ENCODE data around the gene AFDN.
A peak's percentile ranks its signal among the peaks of the same experiment; 100 is the strongest.

AFDN gene

GRCh38 chr6:167787896-167788562 lies 38.7 kb upstream of the AFDN start:
- H3K27me3 ChIP-seq (ENCODE audit: control insufficient read depth, insufficient read depth, low read length), result no peaks in the 10 kb centered on the region
- H3K36me3 ChIP-seq (ENCODE audit: insufficient read depth, low read length), result no peaks in the 10 kb centered on the region
- H3K4me3 ChIP-seq (ENCODE audit: low read length), result no peak overlapping the region
- no peak overlapping the region for H3K9ac ChIP-seq (ENCODE audit: low read depth, low read length)
- no peak overlapping the region for H3K4me2 ChIP-seq (ENCODE audit: low read length)
- H3K9me3 ChIP-seq (replicated peaks; ENCODE audit: low read length), result no peaks in the 10 kb centered on the region
- no peaks in the 10 kb centered on the region for H3K4me1 ChIP-seq (ENCODE audit: control insufficient read depth, insufficient read depth, low read length)

- no peaks in the 10 kb centered on the region for H3K9me3 ChIP-seq (replicated peaks; ENCODE audit: low read length)
- no peaks in the 10 kb centered on the region for H3K27me3 ChIP-seq (ENCODE audit: control insufficient read depth, insufficient read depth, low read length)
- no peak overlapping the region for H3K4me3 ChIP-seq (ENCODE audit: low read length)
- H3K4me1 ChIP-seq (ENCODE audit: control insufficient read depth, insufficient read depth, low read length), result no peaks in the 10 kb centered on the region
- H3K4me2 ChIP-seq (ENCODE audit: low read length), result no peak overlapping the region
- no peak overlapping the region for H3K9ac ChIP-seq (ENCODE audit: low read depth, low read length)
- no peaks in the 10 kb centered on the region for H3K36me3 ChIP-seq (ENCODE audit: insufficient read depth, low read length)
Observed at GRCh38 chr6:167788563-167788903, 38.2 kb upstream of the AFDN start.

DNA sequence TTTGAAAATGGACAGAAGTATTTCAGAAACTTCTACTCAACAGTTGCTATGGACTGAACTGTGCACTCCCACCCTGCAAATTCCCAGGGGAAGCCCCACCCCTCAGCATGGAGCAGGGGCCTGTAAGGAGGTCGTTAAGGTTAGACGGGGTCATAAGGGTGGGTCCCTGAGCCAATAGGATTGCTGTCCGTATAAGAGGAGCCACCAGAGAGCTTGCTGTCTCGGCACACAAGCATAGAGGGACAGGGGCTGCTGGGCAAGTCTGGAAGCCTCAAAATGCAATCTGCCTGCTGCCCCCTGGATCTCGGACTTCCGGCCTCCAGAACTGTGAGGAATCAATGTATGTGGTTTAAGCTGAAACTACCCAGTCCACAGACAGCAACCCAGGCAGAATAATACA lies 37.4 kb upstream of the AFDN start:
- H3K27me3 ChIP-seq (ENCODE audit: control insufficient read depth, insufficient read depth, low read length), result peaks cover 4% of the 10 kb centered on the region
- H3K4me1 ChIP-seq (ENCODE audit: control insufficient read depth, insufficient read depth, low read length), result no peaks in the 10 kb centered on the region
- no peak overlapping the region for H3K9ac ChIP-seq (ENCODE audit: low read depth, low read length)
- H3K36me3 ChIP-seq (ENCODE audit: insufficient read depth, low read length), result no peaks in the 10 kb centered on the region
- no peak overlapping the region for H3K4me3 ChIP-seq (ENCODE audit: low read length)
- no peak overlapping the region for H3K4me2 ChIP-seq (ENCODE audit: low read length)
- H3K9me3 ChIP-seq (replicated peaks; ENCODE audit: low read length), result no peaks in the 10 kb centered on the region

DNA sequence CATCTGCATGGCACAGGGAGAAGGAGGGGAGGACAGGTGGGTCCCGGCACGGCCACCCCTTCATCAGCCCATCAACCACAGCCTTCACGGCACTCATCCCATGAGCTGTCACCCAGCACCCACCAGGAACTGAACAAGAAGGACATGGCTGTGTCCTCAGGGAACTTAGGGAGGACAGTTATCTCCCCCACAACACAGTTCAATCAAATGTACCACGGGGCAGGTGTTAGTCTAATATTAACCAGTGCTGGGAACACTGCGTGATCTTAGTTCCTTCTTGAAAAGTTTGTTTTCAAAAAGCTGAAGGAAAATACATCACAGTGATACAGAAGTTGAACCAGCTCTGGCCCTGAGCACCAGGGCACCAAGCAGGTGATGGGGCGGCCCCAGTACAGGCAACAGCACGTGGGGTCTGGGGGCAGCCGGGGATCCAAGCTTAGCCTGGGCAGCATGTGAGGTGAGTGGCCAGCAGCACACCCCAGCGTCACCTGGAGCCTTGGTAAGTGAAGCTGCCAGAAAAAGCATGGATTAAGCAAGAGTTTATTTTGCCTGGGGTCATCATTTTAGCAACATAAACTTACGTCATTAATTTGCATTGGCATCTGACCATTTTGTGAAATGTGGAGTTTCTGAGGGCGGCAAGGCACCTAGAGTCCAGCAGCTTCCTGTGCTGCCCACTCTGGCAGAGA lies 35.5 kb upstream of the AFDN start:
- Histone ChIP-seq H3K4me3 (ENCODE audit: low read length) (no peak overlapping the region), H3K27me3 (ENCODE audit: control insufficient read depth, insufficient read depth, low read length) (peaks cover 21% of the 10 kb centered on the region), H3K4me2 (ENCODE audit: low read length) (no peak overlapping the region), H3K4me1 (ENCODE audit: control insufficient read depth, insufficient read depth, low read length) (peaks cover 2% of the 10 kb centered on the region), H3K36me3 (ENCODE audit: insufficient read depth, low read length) (no peaks in the 10 kb centered on the region), H3K9me3 (replicated peaks; ENCODE audit: low read length) (no peaks in the 10 kb centered on the region), H3K9ac (ENCODE audit: low read depth, low read length) (no peak overlapping the region)

DNA sequence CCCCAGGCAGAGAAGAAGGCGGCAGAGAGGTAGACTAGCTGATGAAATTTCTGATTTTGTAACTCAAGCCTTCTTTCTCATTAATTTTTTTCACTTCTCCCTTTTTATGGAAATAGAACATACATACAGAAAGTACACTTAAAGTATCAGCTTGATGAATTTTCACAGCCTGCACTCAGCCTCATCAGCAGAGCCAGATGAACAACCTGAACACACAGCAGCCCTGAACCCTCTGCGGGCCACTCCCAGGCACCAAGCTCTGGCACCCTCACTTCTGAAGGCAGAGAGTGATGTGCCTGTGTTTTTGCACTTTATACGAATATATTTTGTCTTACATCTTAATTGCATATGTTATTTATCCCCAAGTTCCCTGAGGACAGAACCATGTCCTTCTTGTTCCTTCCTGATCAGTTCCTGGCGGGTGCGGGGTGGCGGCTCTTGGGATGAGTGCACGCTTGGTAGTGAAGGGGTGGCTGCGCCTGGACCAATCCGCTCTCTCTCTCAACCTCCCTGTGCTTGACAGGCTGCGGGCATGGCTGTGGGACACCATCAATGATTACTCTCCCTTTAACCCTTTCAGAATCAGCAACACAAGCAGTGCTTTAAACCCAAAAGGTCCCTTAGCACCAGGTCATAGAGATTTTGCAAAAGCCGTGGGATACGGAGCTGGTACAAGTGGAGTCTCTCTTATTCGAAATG lies 34.8 kb upstream of the AFDN start:
- Histone ChIP-seq H3K4me3 (ENCODE audit: low read length) (no peak overlapping the region), H3K9me3 (replicated peaks; ENCODE audit: low read length) (no peaks in the 10 kb centered on the region), H3K27me3 (ENCODE audit: control insufficient read depth, insufficient read depth, low read length) (peaks cover 28% of the 10 kb centered on the region), H3K9ac (ENCODE audit: low read depth, low read length) (no peak overlapping the region), H3K36me3 (ENCODE audit: insufficient read depth, low read length) (no peaks in the 10 kb centered on the region), H3K4me1 (ENCODE audit: control insufficient read depth, insufficient read depth, low read length) (peaks cover 6% of the 10 kb centered on the region), H3K4me2 (ENCODE audit: low read length) (no peak overlapping the region)

DNA sequence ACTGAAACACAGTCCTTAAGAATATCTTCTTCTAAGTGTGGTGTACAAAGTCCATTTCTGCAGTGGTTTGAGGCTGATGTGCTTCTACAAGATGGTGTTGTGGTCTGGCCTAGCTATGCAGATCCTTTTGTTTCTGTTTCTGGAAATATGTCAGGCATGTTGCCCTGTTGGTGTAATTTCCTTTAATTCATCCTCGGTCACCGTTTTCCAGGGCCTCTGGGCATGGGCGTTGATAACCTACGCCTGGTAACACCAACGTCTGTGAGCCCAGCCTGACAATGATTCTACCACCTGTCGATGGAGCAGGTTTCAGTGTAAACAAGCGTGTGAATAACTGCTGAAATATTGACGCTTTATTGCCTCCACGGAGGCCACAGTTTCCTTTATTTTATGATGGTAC lies 33.3 kb upstream of the AFDN start:
- Histone ChIP-seq H3K27me3 (ENCODE audit: control insufficient read depth, insufficient read depth, low read length) (peaks cover 34% of the 10 kb centered on the region), H3K4me1 (ENCODE audit: control insufficient read depth, insufficient read depth, low read length) (peaks cover 6% of the 10 kb centered on the region), H3K9ac (ENCODE audit: low read depth, low read length) (no peak overlapping the region), H3K36me3 (ENCODE audit: insufficient read depth, low read length) (no peaks in the 10 kb centered on the region), H3K4me3 (ENCODE audit: low read length) (no peak overlapping the region), H3K4me2 (ENCODE audit: low read length) (no peak overlapping the region), H3K9me3 (replicated peaks; ENCODE audit: low read length) (no peaks in the 10 kb centered on the region)

- peaks cover 6% of the 10 kb centered on the region for H3K4me1 ChIP-seq (ENCODE audit: control insufficient read depth, insufficient read depth, low read length)
- H3K4me3 ChIP-seq (ENCODE audit: low read length), result no peak overlapping the region
- H3K36me3 ChIP-seq (ENCODE audit: insufficient read depth, low read length), result no peaks in the 10 kb centered on the region
- no peak overlapping the region for H3K9ac ChIP-seq (ENCODE audit: low read depth, low read length)
- peaks cover 34% of the 10 kb centered on the region for H3K27me3 ChIP-seq (ENCODE audit: control insufficient read depth, insufficient read depth, low read length)
- no peaks in the 10 kb centered on the region for H3K9me3 ChIP-seq (replicated peaks; ENCODE audit: low read length)
- H3K4me2 ChIP-seq (ENCODE audit: low read length), result no peak overlapping the region
Observed at GRCh38 chr6:167794161-167795157, 32.3 kb upstream of the AFDN start.

- H3K27me3 ChIP-seq (ENCODE audit: control insufficient read depth, insufficient read depth, low read length), result peaks cover 34% of the 10 kb centered on the region
Observed at GRCh38 chr6:167795321-167795811, 31.3 kb upstream of the AFDN start.

DNA sequence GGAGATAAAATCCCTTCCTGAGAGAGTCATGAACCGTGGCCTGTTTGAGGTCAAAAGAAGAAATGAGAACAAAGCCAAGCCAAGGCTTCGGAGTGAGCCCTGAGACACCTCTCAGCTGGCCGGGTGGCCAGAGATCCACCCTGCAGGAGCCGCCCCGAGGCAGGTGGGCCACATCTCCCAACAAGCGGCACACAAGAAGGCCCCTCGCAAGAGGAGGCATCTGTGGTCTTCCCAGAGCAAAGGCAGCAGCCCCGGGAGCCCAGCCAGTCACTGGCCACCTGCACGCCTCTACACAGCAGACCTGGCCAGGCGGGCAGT lies 30.9 kb upstream of the AFDN start:
- Histone ChIP-seq H3K4me3 (ENCODE audit: low read length) (no peak overlapping the region), H3K9me3 (replicated peaks; ENCODE audit: low read length) (no peaks in the 10 kb centered on the region), H3K9ac (ENCODE audit: low read depth, low read length) (no peak overlapping the region), H3K4me1 (ENCODE audit: control insufficient read depth, insufficient read depth, low read length) (peaks cover 6% of the 10 kb centered on the region), H3K27me3 (ENCODE audit: control insufficient read depth, insufficient read depth, low read length) (peaks cover 34% of the 10 kb centered on the region), H3K36me3 (ENCODE audit: insufficient read depth, low read length) (no peaks in the 10 kb centered on the region), H3K4me2 (ENCODE audit: low read length) (no peak overlapping the region)

More at GRCh38 chr6:167795321-167795811, 31.3 kb upstream of the AFDN start:
- Histone ChIP-seq H3K36me3 (ENCODE audit: insufficient read depth, low read length) (no peaks in the 10 kb centered on the region), H3K9me3 (replicated peaks; ENCODE audit: low read length) (no peaks in the 10 kb centered on the region), H3K4me2 (ENCODE audit: low read length) (no peak overlapping the region), H3K9ac (ENCODE audit: low read depth, low read length) (no peak overlapping the region), H3K4me1 (ENCODE audit: control insufficient read depth, insufficient read depth, low read length) (peaks cover 6% of the 10 kb centered on the region), H3K4me3 (ENCODE audit: low read length) (no peak overlapping the region)

DNA sequence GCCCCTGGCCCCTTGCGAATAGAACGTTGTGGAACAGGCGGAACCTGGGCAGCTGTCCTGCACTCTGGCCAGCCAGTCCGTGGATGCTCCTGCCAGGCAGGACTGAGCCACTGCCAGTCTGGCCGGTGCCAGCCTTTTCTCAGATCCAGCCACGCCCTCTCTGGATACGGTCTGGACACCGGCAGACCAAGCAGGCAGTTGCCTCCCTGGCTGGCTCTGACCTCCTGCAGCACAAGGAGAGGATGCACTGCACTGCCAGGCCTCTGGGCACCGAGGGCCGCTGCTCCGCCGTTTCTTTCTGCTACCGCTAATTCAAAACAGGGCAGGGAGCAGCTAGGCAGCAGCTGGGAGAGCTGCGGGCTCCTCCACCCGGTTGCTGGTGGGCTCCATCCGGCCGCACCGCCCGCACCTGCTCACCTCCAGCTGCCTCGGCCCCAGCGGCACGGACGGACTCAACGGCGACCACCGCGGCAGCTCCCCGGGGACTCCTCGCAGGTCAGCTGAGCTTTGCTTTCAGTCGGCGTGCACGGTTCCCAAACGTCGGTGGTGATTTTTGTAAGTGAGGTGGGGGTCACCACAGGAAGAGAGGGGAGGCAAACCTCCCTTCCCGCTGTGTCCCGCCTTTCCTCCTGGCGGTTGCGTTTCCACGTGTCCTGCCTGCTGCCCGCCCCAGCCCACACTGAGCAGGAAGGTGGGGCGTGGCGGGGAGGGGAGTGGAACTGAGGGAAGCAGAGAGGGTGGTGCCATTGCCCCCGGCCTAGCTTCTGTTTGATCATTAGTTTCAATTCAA lies 30.3 kb upstream of the AFDN start:
- H3K9me3 ChIP-seq (replicated peaks; ENCODE audit: low read length), result no peaks in the 10 kb centered on the region
- H3K4me3 ChIP-seq (ENCODE audit: low read length), result no peak overlapping the region
- peaks cover 6% of the 10 kb centered on the region for H3K4me1 ChIP-seq (ENCODE audit: control insufficient read depth, insufficient read depth, low read length)
- peak overlapping the region; percentile 44 for H3K4me2 ChIP-seq (ENCODE audit: low read length)
- H3K36me3 ChIP-seq (ENCODE audit: insufficient read depth, low read length), result no peaks in the 10 kb centered on the region
- H3K9ac ChIP-seq (ENCODE audit: low read depth, low read length), result no peak overlapping the region
- H3K27me3 ChIP-seq (ENCODE audit: control insufficient read depth, insufficient read depth, low read length), result peaks cover 37% of the 10 kb centered on the region
